ENCODE measurements around the gene MS4A13. TPM values are rescaled to one million over a fixed set of nuclear protein-coding genes. Genes with fewer than 3 reads are reported as not detected.

The MS4A13 gene
- total and polyA plus RNA-seq, 2 of the 8 experiments (the other 6 are each of a cell fraction or from before 2014, with no cell fraction given): not detected

GRCh38 chr11:60563553-60564235 is 48.5 kb downstream of the MS4A13 start (continued):
- TF ChIP-seq EP300 (IDR thresholded peaks at IDR 0.05; ENCODE audit: borderline replicate concordance in 1 of 2, low read depth in 2 of 2, low read length in 2 of 2) (no peak), CHD1 (IDR thresholded peaks at IDR 0.05; ENCODE audit: low read depth, low read length) (no peak), YY1 (IDR thresholded peaks at IDR 0.05; ENCODE audit: low read depth, low read length) (0 out of 2 replicates have a peak, but pooled peaks have one; percentile 66), RNF2 (IDR thresholded peaks at IDR 0.05; ENCODE audit: borderline replicate concordance, low read depth, low read length, missing control alignments, poor library complexity, severe bottlenecking) (no peak), ATF3 (IDR thresholded peaks at IDR 0.05; ENCODE audit: insufficient read depth, low read depth, low read length) (no peak), SIN3A (conservative IDR thresholded peaks at IDR 0.05 in 1 of 2, IDR thresholded peaks at IDR 0.05 in 1 of 2; ENCODE audit: low read depth in 1 of 2, low read length in 2 of 2) (no peak), JUN (IDR thresholded peaks at IDR 0.05; ENCODE audit: low read depth, low read length) (no peak), CBX5 (IDR thresholded peaks at IDR 0.05; ENCODE audit: low read depth, low read length) (no peak)
- TF ChIP-seq, protein P1, sequence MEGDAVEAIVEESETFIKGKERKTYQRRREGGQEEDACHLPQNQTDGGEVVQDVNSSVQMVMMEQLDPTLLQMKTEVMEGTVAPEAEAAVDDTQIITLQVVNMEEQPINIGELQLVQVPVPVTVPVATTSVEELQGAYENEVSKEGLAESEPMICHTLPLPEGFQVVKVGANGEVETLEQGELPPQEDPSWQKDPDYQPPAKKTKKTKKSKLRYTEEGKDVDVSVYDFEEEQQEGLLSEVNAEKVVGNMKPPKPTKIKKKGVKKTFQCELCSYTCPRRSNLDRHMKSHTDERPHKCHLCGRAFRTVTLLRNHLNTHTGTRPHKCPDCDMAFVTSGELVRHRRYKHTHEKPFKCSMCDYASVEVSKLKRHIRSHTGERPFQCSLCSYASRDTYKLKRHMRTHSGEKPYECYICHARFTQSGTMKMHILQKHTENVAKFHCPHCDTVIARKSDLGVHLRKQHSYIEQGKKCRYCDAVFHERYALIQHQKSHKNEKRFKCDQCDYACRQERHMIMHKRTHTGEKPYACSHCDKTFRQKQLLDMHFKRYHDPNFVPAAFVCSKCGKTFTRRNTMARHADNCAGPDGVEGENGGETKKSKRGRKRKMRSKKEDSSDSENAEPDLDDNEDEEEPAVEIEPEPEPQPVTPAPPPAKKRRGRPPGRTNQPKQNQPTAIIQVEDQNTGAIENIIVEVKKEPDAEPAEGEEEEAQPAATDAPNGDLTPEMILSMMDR (IDR thresholded peaks at IDR 0.05; ENCODE audit: control extremely low read depth in 1 of 3, insufficient read depth in 1 of 3, low read depth in 1 of 3, low read length in 3 of 3): peak in 2 of 3 experiments; percentile 18 to 49; a peak in 2 of 4 replicates

Data from H1 (cell line).